ENCODE results near the gene MAP2K6. TPM values are rescaled to one million over a fixed set of nuclear protein-coding genes. Genes with fewer than 3 reads are reported as not detected.
A peak's percentile ranks its signal among the peaks of the same experiment; 100 is the strongest.

Gene MAP2K6
- total and polyA plus RNA-seq, 2 donors (not counting 3 experiments of a cell fraction or from before 2014, with no cell fraction given): 5.9 to 13.9 TPM

DNA sequence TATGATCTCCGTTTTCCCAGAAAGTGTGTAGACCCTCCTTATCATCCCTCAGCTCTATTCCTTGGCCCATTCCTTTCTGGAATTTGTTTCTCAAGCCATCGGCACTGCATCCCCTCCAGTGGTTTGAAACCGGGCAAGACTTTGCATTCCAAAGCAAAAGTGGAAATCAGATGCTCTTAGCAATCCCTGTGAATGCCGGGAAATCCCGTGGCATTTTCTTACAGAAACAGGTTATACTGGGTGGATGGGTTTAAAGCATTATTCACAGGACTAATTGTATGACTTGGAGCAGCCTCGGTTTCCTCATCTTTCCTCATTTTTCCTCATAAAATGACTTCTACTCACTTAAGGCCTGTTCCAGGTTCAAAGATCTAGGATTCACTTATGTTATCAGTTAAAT, 52.0 kb downstream of the MAP2K6 start:
- Histone ChIP-seq H3K36me3 (ENCODE audit: control insufficient read depth in 2 of 2, extremely low read depth in 1 of 2, insufficient read depth in 2 of 2, low read length in 2 of 2) (no peaks in the 10 kb centered on the region), H2AFZ (ENCODE audit: low read depth, low read length) (no peak overlapping the region), H3K9me1 (replicated peaks; ENCODE audit: control insufficient read depth, extremely low read depth, insufficient read depth, low read length) (no peaks in the 10 kb centered on the region), H3K4me1 (ENCODE audit: control insufficient read depth, extremely low read depth, insufficient read depth, low read length) (peaks cover 20% of the 10 kb centered on the region), H4K20me1 (replicated peaks; ENCODE audit: control insufficient read depth, extremely low read depth, insufficient read depth, low read length) (no peaks in the 10 kb centered on the region), H3K9ac (replicated peaks; ENCODE audit: extremely low read depth, insufficient read depth, low read length) (no peak overlapping the region), H3K27me3 (ENCODE audit: control insufficient read depth in 2 of 2, insufficient read depth in 2 of 2, low read length in 2 of 2) (no peaks in the 10 kb centered on the region), H3K9me3 (replicated peaks; ENCODE audit: control insufficient read depth, insufficient read depth, low read length) (no peaks in the 10 kb centered on the region), H3K4me3 (replicated peaks in 1 of 3; ENCODE audit: insufficient read depth in 1 of 3, low read depth in 1 of 3, low read length in 3 of 3) (no peak overlapping the region), H3K79me2 (ENCODE audit: control insufficient read depth, insufficient read depth, low read length) (no peaks in the 10 kb centered on the region), H3K27ac (ENCODE audit: insufficient read depth, low read depth, low read length) (no peak overlapping the region), H3K4me2 (ENCODE audit: insufficient read depth, low read length) (no peak overlapping the region)
- BruUV-seq (replicated peaks): no TSS peak
- CTCF ChIA-PET: interaction anchor here (0.8 to 2.2 kb wide), 8 partner anchors 9 to 132 kb away, joined by 3 to 13 read pairs (median 3); no protein-coding TSS in a partner anchor
- POLR2A ChIA-PET: no interaction called here
- no peak for DNase-seq (ENCODE audit: low read depth, low spot score)
- no peak for TF ChIP-seq POLR2A (IDR thresholded peaks at IDR 0.05; ENCODE audit: low read depth, low read length)
- dilution Hi-C loops (cut with MboI; ENCODE audit: extremely low pct_ligation_motif_present, low sequenced_read_pairs) (no loop called here), intact Hi-C loops (cut with micrococcal nuclease) (loop anchor here (2.0 kb wide), 1 partner anchor 56 kb away; no protein-coding TSS in a partner anchor)
- no peak for FAIRE-seq

DNA sequence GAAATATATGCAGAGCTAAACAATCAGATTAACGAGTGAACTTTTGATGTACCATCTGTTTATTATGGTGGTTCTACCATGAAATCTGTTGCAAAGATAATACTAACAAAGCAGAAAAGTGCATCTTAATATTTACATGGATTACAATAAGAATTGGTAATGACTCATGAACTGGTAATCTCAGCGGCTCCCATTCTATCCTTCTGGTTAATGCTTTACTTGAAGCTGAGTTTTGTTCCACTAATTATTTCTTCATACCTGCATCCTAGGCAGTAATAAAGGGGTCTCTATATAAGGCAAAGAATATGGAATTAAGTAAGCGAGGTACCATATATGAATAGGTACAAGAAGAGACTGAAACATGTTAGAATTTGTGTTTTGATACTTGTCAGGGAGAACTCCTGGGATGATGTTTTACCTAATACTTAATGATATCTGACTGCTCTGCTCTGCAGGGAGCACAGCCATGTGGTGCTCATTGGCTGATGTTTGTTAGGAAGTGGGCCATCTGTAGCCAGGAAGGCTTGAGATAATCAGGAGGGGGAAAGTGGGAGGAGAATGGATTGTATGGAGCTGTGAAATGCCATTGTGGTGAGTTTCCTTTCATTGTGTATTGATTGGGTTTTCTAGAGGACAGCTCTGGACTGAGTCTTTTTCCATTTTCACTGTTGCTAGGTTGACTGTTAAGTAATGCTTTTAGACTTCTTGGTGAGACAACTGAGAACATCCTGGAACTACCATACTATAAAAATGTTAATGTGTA, 52.6 kb downstream of the MAP2K6 start:
- Histone ChIP-seq H3K9me1 (replicated peaks; ENCODE audit: control insufficient read depth, extremely low read depth, insufficient read depth, low read length) (no peaks in the 10 kb centered on the region), H2AFZ (ENCODE audit: low read depth, low read length) (peak overlapping the region; percentile 42), H3K27me3 (ENCODE audit: control insufficient read depth in 2 of 2, insufficient read depth in 2 of 2, low read length in 2 of 2) (no peaks in the 10 kb centered on the region), H3K4me1 (ENCODE audit: control insufficient read depth, extremely low read depth, insufficient read depth, low read length) (peaks cover 20% of the 10 kb centered on the region), H3K4me2 (ENCODE audit: insufficient read depth, low read length) (peak overlapping the region; percentile 68), H4K20me1 (replicated peaks; ENCODE audit: control insufficient read depth, extremely low read depth, insufficient read depth, low read length) (no peaks in the 10 kb centered on the region), H3K9ac (replicated peaks; ENCODE audit: extremely low read depth, insufficient read depth, low read length) (peak overlapping the region; percentile 50), H3K36me3 (ENCODE audit: control insufficient read depth in 2 of 2, extremely low read depth in 1 of 2, insufficient read depth in 2 of 2, low read length in 2 of 2) (no peaks in the 10 kb centered on the region), H3K9me3 (replicated peaks; ENCODE audit: control insufficient read depth, insufficient read depth, low read length) (no peaks in the 10 kb centered on the region), H3K27ac (ENCODE audit: insufficient read depth, low read depth, low read length) (peak overlapping the region; percentile 65), H3K4me3 (replicated peaks in 1 of 3; ENCODE audit: insufficient read depth in 1 of 3, low read depth in 1 of 3, low read length in 3 of 3) (no peak overlapping the region), H3K79me2 (ENCODE audit: control insufficient read depth, insufficient read depth, low read length) (no peaks in the 10 kb centered on the region)
- CTCF ChIA-PET: interaction anchor here (0.7 to 2.2 kb wide), 13 partner anchors 10 to 693 kb away, joined by 3 to 13 read pairs (median 3); no protein-coding TSS in a partner anchor
- TF ChIP-seq FOS (IDR thresholded peaks at IDR 0.05; ENCODE audit: borderline replicate concordance, insufficient read depth, low read length) (peak; percentile 34), EZH2 (IDR thresholded peaks at IDR 0.05; ENCODE audit: borderline replicate concordance, low read depth, low read length, severe bottlenecking) (no peak), MYC (IDR thresholded peaks at IDR 0.05; ENCODE audit: low read depth, low read length) (no peak), GATA2 (IDR thresholded peaks at IDR 0.05; ENCODE audit: insufficient read depth, insufficient read length, low read depth, low read length) (peak; percentile 18), POLR2AphosphoS5 (IDR thresholded peaks at IDR 0.05; ENCODE audit: insufficient read depth, low read depth, low read length) (peak; percentile 31), JUN (IDR thresholded peaks at IDR 0.05; ENCODE audit: borderline replicate concordance, insufficient read depth, insufficient read length, low read depth) (peak; percentile 71), POLR2A (IDR thresholded peaks at IDR 0.05; ENCODE audit: low read depth, low read length) (no peak)
- TF ChIP-seq, protein P1, sequence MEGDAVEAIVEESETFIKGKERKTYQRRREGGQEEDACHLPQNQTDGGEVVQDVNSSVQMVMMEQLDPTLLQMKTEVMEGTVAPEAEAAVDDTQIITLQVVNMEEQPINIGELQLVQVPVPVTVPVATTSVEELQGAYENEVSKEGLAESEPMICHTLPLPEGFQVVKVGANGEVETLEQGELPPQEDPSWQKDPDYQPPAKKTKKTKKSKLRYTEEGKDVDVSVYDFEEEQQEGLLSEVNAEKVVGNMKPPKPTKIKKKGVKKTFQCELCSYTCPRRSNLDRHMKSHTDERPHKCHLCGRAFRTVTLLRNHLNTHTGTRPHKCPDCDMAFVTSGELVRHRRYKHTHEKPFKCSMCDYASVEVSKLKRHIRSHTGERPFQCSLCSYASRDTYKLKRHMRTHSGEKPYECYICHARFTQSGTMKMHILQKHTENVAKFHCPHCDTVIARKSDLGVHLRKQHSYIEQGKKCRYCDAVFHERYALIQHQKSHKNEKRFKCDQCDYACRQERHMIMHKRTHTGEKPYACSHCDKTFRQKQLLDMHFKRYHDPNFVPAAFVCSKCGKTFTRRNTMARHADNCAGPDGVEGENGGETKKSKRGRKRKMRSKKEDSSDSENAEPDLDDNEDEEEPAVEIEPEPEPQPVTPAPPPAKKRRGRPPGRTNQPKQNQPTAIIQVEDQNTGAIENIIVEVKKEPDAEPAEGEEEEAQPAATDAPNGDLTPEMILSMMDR (IDR thresholded peaks at IDR 0.05; ENCODE audit: extremely low read depth in 1 of 2, insufficient read depth in 1 of 2, low read depth in 1 of 2, low read length in 2 of 2): no peak
- TF ChIP-seq, protein P2, sequence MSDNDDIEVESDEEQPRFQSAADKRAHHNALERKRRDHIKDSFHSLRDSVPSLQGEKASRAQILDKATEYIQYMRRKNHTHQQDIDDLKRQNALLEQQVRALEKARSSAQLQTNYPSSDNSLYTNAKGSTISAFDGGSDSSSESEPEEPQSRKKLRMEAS (IDR thresholded peaks at IDR 0.05; ENCODE audit: insufficient read depth, insufficient read length): peak; percentile 11
- intact Hi-C loops (cut with micrococcal nuclease) (loop anchor here (1.0 to 2.0 kb wide), 3 partner anchors 16 to 56 kb away; no protein-coding TSS in a partner anchor), dilution Hi-C loops (cut with MboI; ENCODE audit: extremely low pct_ligation_motif_present, low sequenced_read_pairs) (no loop called here)
- DNase-seq (ENCODE audit: low read depth, low spot score) (peak; percentile 92), FAIRE-seq (peak; percentile 93)
- POLR2A ChIA-PET: no interaction called here
- BruUV-seq (replicated peaks): no TSS peak

All from endothelial cell of umbilical vein (primary cell).